Stomach (tissue), 9 donors: ENCODE results near the gene MRPL30. TPM values are rescaled to one million over a fixed set of nuclear protein-coding genes. Genes with fewer than 3 reads are reported as not detected.
"Not testable (repeated sequence)": the region's sequence is repeated elsewhere in the genome, so short reads cannot be mapped to it uniquely, and the experiment has no call there.

Source experiments
- DNase-seq, 2 donors: peaks; one replicate each; pipeline versions ENCODE4 v3.0.0 to v3.0.0-alpha.2; 2013 to 2019
- H3K27ac ChIP-seq, 5 donors: fragments of 200-600 bp in 4 of 5; sonication (generic) in 4 of 5; one replicate each; pipeline ENCODE4 v1.5.1; 2013 to 2019; ENCODE audit warnings: mild to moderate bottlenecking in 1 of 5, moderate library complexity in 1 of 5
- H3K27me3 ChIP-seq, 3 donors: fragments of 200-600 bp; sonication (generic); one replicate each; pipeline ENCODE4 v1.5.1; 2017 to 2019; ENCODE audit warnings: mixed run types in 1 of 3
- H3K36me3 ChIP-seq, 4 donors: fragments of 200-600 bp; sonication (generic); 1 replicate in 3 of 4; 2 replicates in 1 of 4; pipeline ENCODE4 v1.5.1; 2016 to 2019
- H3K4me1 ChIP-seq, 4 donors: fragments of 200-600 bp; sonication (generic); one replicate each; pipeline ENCODE4 v1.5.1; 2016 to 2019
- H3K4me3 ChIP-seq, 4 donors: fragments of 200-600 bp; sonication (generic) in 3 of 4; one replicate each; pipeline ENCODE4 v1.5.1; 2016 to 2019; ENCODE audit warnings: mild to moderate bottlenecking in 1 of 4
- H3K9me3 ChIP-seq, 4 donors: fragments of 200-600 bp; sonication (generic); one replicate each; pipeline ENCODE4 v1.5.1; 2016 to 2019
- EP300 ChIP-seq: sonication (generic); formaldehyde crosslinking; IDR thresholded peaks from one replicate; pipeline ENCODE4 v1.6.1; 2017; ENCODE audit warnings: antibody characterized with exemption
- POLR2A ChIP-seq, 4 donors: fragments of 450-650 bp; IDR thresholded peaks; one replicate each; pipeline ENCODE4 v1.6.1; 2016; ENCODE audit warnings: antibody characterized with exemption in 4 of 4, control low read depth in 2 of 4, mild to moderate bottlenecking in 1 of 4, moderate library complexity in 1 of 4
- POLR2AphosphoS5 ChIP-seq, 3 donors: sonication (generic); formaldehyde crosslinking; IDR thresholded peaks; one replicate each; pipeline ENCODE4 v1.6.1; 2016; ENCODE audit warnings: antibody characterized with exemption in 3 of 3
- WGBS, 5 donors: extraction: QIAGEN DNeasy Blood & Tissue Kit in 3 of 5; methylation state at CpG; one replicate each; pipeline versions ENCODE4 v1.1.5 to v1.1.7; 2013 to 2018; 5-methylcytosine and 5-hydroxymethylcytosine counted together
- intact Hi-C: fragments of 100-400 bp; cut with DNase I; formaldehyde crosslinking; loops from one replicate; pipeline ENCODE4 v1.15.1; 2023; ENCODE audit warnings: low total_unique reads
- polyA plus RNA-seq, 3 donors: library from polyadenylated mRNA; stranded (reverse); fragments of 200-250 nt; gene quantifications; one replicate each; pipeline ENCODE4 v1.2.3, GENCODE V29; 2013
- total RNA-seq, 5 donors: library from RNA; depleted of rRNA; stranded (reverse); fragments of >200 nt; gene quantifications; one replicate each; pipeline versions ENCODE4 v1.1.0 to v1.2.3, GENCODE V29; 2014 to 2016
- TF ChIP-seq, protein P1 (sequence below), 7 experiments: fragments of 450-650 bp in 4 of 7; fragments of 200-600 bp in 3 of 7; sonication (generic) in 3 of 7; IDR thresholded peaks; one replicate each; pipeline ENCODE4 v1.5.1; 2016 to 2019; ENCODE audit warnings: antibody characterized with exemption in 7 of 7, control low read depth in 2 of 7, mild to moderate bottlenecking in 1 of 7
- donor health status: healthy with polysubstance abuse.
- donor health status: Bipolar disorder and iron deficiency.
- donor health status: healthy.

Gene MRPL30
- total and polyA plus RNA-seq, 8 donors: 1.4 to 97.4 (median 23.1) TPM

DNA sequence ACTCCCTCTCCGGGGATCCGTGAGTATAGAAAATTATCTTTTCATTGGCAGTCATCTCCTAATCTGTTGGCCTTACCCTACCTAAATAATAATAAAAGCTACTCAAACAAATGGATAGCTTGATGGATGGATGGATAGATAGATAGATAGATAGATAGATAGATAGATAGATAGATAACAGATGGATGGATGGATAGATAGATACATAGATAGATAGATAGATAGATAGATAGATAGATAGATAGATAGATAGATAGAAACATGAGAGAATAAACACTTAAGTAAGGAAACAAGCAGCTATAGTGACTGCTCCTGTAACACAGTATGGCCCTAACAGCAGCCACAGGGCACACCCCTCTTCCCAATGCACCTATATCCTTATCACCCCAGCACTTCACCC is 35.1 kb downstream of the MRPL30 start:
- intact Hi-C loops: no loop called here
- WGBS, 5 donors: 92 to 98% (median 96%) methylated on average over 2 of the region's 2 CpGs
- H3K4me1 ChIP-seq: no peaks in the 10 kb centered on the region

DNA sequence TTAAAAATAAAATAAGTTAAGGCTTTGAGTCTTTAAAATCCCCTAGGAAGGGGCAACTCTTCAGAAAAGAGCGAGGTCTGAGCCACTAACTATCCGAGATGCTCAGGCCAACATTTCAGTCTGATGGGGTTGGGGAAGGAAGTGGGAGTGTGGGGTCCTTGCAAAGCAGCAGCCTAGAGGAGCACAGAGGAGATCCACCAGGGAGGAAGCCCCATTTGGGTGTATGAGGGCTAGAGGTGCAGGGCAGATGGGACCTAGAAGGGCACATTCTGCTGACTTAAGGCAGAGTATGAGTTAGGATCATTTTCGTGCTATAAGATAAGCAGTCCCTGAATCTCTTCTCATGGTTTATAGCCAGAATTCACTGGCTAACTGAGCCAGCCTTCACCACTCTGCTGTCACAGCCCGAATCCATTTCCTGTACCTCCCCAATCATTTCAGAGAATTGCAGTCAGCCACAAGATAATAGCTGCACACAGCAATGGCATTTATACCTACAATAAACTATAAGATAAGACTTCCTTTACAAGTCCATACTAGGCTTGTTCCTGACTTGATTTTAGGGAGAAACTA is 37.0 kb downstream of the MRPL30 start:
- no peaks in the 10 kb centered on the region for H3K4me1 ChIP-seq
- no peak overlapping the region for H3K27ac ChIP-seq
- TF ChIP-seq POLR2A (IDR thresholded peaks at IDR 0.05) (no peak), POLR2AphosphoS5 (IDR thresholded peaks at IDR 0.05) (no peak), EP300 (no peak)
- TF ChIP-seq, protein P1, sequence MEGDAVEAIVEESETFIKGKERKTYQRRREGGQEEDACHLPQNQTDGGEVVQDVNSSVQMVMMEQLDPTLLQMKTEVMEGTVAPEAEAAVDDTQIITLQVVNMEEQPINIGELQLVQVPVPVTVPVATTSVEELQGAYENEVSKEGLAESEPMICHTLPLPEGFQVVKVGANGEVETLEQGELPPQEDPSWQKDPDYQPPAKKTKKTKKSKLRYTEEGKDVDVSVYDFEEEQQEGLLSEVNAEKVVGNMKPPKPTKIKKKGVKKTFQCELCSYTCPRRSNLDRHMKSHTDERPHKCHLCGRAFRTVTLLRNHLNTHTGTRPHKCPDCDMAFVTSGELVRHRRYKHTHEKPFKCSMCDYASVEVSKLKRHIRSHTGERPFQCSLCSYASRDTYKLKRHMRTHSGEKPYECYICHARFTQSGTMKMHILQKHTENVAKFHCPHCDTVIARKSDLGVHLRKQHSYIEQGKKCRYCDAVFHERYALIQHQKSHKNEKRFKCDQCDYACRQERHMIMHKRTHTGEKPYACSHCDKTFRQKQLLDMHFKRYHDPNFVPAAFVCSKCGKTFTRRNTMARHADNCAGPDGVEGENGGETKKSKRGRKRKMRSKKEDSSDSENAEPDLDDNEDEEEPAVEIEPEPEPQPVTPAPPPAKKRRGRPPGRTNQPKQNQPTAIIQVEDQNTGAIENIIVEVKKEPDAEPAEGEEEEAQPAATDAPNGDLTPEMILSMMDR (IDR thresholded peaks at IDR 0.05): no peak
- intact Hi-C loops: no loop called here
- DNase-seq: no peak
- WGBS, 5 donors: 71 to 80% (median 73%) methylated on average over 4 of the region's 4 CpGs
- no peaks in the 10 kb centered on the region for H3K9me3 ChIP-seq
- no peaks in the 10 kb centered on the region for H3K27me3 ChIP-seq
- H3K4me3 ChIP-seq: no peak overlapping the region
- peaks cover 0 to 15% (median 7%) of the 10 kb centered on the region in 4 donors for H3K36me3 ChIP-seq

More for the DNA sequence above, 35.1 kb downstream of the MRPL30 start:
- H3K9me3 ChIP-seq: no peaks in the 10 kb centered on the region
- no peaks in the 10 kb centered on the region for H3K27me3 ChIP-seq
- H3K36me3 ChIP-seq: peaks cover 0 to 18% (median 9%) of the 10 kb centered on the region in 4 donors
- TF ChIP-seq POLR2A (IDR thresholded peaks at IDR 0.05) (no peak), EP300 (no peak), POLR2AphosphoS5 (IDR thresholded peaks at IDR 0.05) (no peak)
- TF ChIP-seq, protein P1 (IDR thresholded peaks at IDR 0.05): no peak
- DNase-seq: no peak
- H3K4me3 ChIP-seq: no peak overlapping the region
- no peak overlapping the region for H3K27ac ChIP-seq

DNA sequence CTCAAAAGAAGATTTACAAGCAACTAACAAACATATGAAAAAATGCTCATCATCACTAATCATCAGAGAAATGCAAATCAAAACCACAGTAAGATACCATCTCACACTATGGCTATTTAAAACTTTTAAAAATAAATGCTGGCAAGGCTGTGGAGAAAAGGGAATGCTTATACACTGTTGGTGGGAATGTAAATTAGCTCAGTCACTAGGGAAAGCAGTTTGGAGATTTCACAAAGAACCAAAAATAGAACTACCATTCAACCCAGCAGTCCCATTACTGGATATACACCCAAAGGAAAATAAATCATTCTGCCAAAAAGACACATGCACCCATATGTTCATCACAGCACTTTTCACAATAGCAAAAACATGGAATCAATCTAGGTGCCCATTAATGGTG is 52.2 kb downstream of the MRPL30 start:
- H3K36me3 ChIP-seq, H3K27me3 ChIP-seq, H3K9me3 ChIP-seq, DNase-seq, H3K4me3 ChIP-seq, H3K4me1 ChIP-seq, H3K27ac ChIP-seq, intact Hi-C loops: not testable (repeated sequence)

DNA sequence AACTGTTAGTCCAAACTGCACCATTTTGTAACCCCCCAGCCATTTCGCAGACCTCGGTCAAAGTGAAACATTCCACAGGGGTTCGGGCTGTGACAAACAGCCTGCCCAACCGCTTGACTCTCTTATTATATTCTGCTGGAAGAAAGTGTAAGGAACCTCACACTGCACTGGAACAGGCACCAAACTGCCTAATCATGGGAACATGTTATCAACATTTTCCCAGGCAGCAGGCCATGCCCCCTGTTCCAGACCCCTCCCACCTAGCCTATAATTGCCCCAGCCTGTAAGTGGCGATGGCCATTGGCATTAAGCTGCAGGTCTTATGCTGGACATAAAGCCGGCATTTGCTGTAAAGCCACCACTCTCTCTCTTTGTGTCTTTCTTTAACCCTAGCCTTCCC is 57.6 kb downstream of the MRPL30 start:
- H3K27me3 ChIP-seq: no peaks in the 10 kb centered on the region
- no peaks in the 10 kb centered on the region for H3K9me3 ChIP-seq
- DNase-seq: no peak
- no peaks in the 10 kb centered on the region for H3K36me3 ChIP-seq
- no peaks in the 10 kb centered on the region for H3K4me1 ChIP-seq
- intact Hi-C loops: no loop called here
- TF ChIP-seq POLR2A (IDR thresholded peaks at IDR 0.05): no peak
- TF ChIP-seq POLR2AphosphoS5 (IDR thresholded peaks at IDR 0.05): no peak
- TF ChIP-seq EP300: no peak
- TF ChIP-seq, protein P1 (IDR thresholded peaks at IDR 0.05): no peak
- H3K27ac ChIP-seq: no peak overlapping the region
- no peak overlapping the region for H3K4me3 ChIP-seq
- 84 to 95% (median 93%) methylated on average over 6 of the region's 6 CpGs for WGBS, 5 donors

DNA sequence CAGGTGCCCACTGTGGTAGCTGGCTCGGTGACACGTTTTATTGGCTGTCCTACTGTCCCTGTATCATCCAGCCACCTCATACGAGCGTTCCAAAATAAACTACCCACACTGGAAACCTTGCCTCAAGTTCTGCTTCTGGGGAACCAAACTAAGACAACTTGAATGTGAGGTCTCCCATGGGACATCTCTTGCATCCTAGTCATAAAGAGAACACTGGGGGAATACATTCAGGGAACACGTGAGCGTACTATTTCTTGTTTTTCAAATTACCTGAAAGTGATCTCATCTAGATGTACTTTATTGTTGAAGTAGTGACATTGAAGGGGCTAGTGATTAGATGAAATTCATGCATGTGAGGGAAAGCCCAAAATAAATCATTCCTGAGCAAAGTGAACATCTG is 59.4 kb downstream of the MRPL30 start:
- no peak for TF ChIP-seq POLR2AphosphoS5 (IDR thresholded peaks at IDR 0.05)
- no peak for TF ChIP-seq EP300
- no peak for TF ChIP-seq POLR2A (IDR thresholded peaks at IDR 0.05)
- TF ChIP-seq, protein P1 (IDR thresholded peaks at IDR 0.05): no peak
- DNase-seq: no peak
- WGBS, 5 donors: 80 to 91% (median 90%) methylated on average over 6 of the region's 6 CpGs
- intact Hi-C loops: no loop called here
- H3K4me1 ChIP-seq: no peaks in the 10 kb centered on the region
- H3K4me3 ChIP-seq: no peak overlapping the region
- H3K27me3 ChIP-seq: no peaks in the 10 kb centered on the region
- H3K27ac ChIP-seq: no peak overlapping the region
- no peaks in the 10 kb centered on the region for H3K36me3 ChIP-seq
- no peaks in the 10 kb centered on the region for H3K9me3 ChIP-seq
